Dendritic cell treated with granulocyte-macrophage colony-stimulating factor and Interleukin-4, amounts not matched to agents 40 ng/mL and 50 ng/mL, for 4 days (primary cell): ENCODE measurements around the gene KLK12.

Source experiments
- H3K27ac Mint-ChIP-seq: one replicate; pipeline ENCODE4 v1.8.0; 2022; ENCODE audit warnings: mild to moderate bottlenecking, mixed read lengths
- H3K27me3 Mint-ChIP-seq: one replicate; pipeline ENCODE4 v1.8.0; 2022; ENCODE audit warnings: mild to moderate bottlenecking, mixed read lengths
- H3K36me3 Mint-ChIP-seq: one replicate; pipeline ENCODE4 v1.8.0; 2022; ENCODE audit warnings: low read depth, mixed read lengths
- H3K4me1 Mint-ChIP-seq: one replicate; pipeline ENCODE4 v1.8.0; 2022; ENCODE audit warnings: low read depth, mixed read lengths
- H3K4me3 Mint-ChIP-seq: one replicate; pipeline ENCODE4 v1.8.0; 2022; ENCODE audit warnings: mild to moderate bottlenecking, moderate library complexity, mixed read lengths
- H3K9me3 Mint-ChIP-seq: one replicate; pipeline ENCODE4 v1.8.0; 2022; ENCODE audit warnings: mixed read lengths
- intact Hi-C: fragments of 100-400 bp; cut with micrococcal nuclease; formaldehyde crosslinking; loops from one replicate; pipeline ENCODE4 v1.15.0; 2022

The KLK12 gene

GRCh38 chr19:51030631-51031030 is 4.2 kb downstream of the KLK12 start:
- no peak overlapping the region for H3K27ac Mint-ChIP-seq
- intact Hi-C loops = no loop called here
- H3K4me3 Mint-ChIP-seq = no peak overlapping the region
- H3K36me3 Mint-ChIP-seq = no peaks in the 10 kb centered on the region
- no peaks in the 10 kb centered on the region for H3K9me3 Mint-ChIP-seq
- peaks cover 34% of the 10 kb centered on the region for H3K27me3 Mint-ChIP-seq
- H3K4me1 Mint-ChIP-seq = no peaks in the 10 kb centered on the region

GRCh38 chr19:51029718-51030117 is 5.1 kb downstream of the KLK12 start:
- Mint-ChIP-seq H3K4me3 (no peak overlapping the region), H3K9me3 (no peaks in the 10 kb centered on the region), H3K36me3 (no peaks in the 10 kb centered on the region), H3K27ac (no peak overlapping the region), H3K4me1 (no peaks in the 10 kb centered on the region), H3K27me3 (peaks cover 29% of the 10 kb centered on the region)
- intact Hi-C loops = no loop called here

- H3K27ac Mint-ChIP-seq = no peak overlapping the region
- no peak overlapping the region for H3K4me3 Mint-ChIP-seq
- H3K4me1 Mint-ChIP-seq = no peaks in the 10 kb centered on the region
Observed at GRCh38 chr19:51027873-51028272, 6.9 kb downstream of the KLK12 start.

GRCh38 chr19:51027126-51027806 is 7.5 kb downstream of the KLK12 start:
- intact Hi-C loops = no loop called here
- peaks cover 40% of the 10 kb centered on the region for H3K27me3 Mint-ChIP-seq
- H3K4me3 Mint-ChIP-seq = no peak overlapping the region
- no peaks in the 10 kb centered on the region for H3K4me1 Mint-ChIP-seq
- H3K9me3 Mint-ChIP-seq = no peaks in the 10 kb centered on the region
- no peak overlapping the region for H3K27ac Mint-ChIP-seq
- H3K36me3 Mint-ChIP-seq = no peaks in the 10 kb centered on the region

More at GRCh38 chr19:51027873-51028272, 6.9 kb downstream of the KLK12 start:
- intact Hi-C loops = no loop called here
- H3K36me3 Mint-ChIP-seq = no peaks in the 10 kb centered on the region
- H3K27me3 Mint-ChIP-seq = peaks cover 34% of the 10 kb centered on the region
- H3K9me3 Mint-ChIP-seq = no peaks in the 10 kb centered on the region

GRCh38 chr19:51026554-51026831 is 8.3 kb downstream of the KLK12 start, which contains the start of gene KLK11:
KLK11 (minus strand) TSS chr19:51026616; CDS start chr19:51025631, 985 bp downstream.
- Mint-ChIP-seq H3K27ac (no peak within 1 kb of the TSS), H3K4me1 (no peaks in the 10 kb centered on the region), H3K36me3 (no peaks in the 10 kb centered on the region), H3K9me3 (no peaks in the 10 kb centered on the region), H3K27me3 (peaks cover 40% of the 10 kb centered on the region), H3K4me3 (no peak within 1 kb of the TSS)
- intact Hi-C loops = no loop called here

GRCh38 chr19:51025809-51026553 is 8.8 kb downstream of the KLK12 start:
- H3K4me3 Mint-ChIP-seq = no peak overlapping the region
- no peaks in the 10 kb centered on the region for H3K4me1 Mint-ChIP-seq
- H3K27me3 Mint-ChIP-seq = peaks cover 39% of the 10 kb centered on the region
- no peaks in the 10 kb centered on the region for H3K36me3 Mint-ChIP-seq
- H3K9me3 Mint-ChIP-seq = no peaks in the 10 kb centered on the region
- H3K27ac Mint-ChIP-seq = no peak overlapping the region
- intact Hi-C loops = no loop called here

- Mint-ChIP-seq H3K36me3 (no peaks in the 10 kb centered on the region), H3K4me3 (no peak overlapping the region), H3K9me3 (no peaks in the 10 kb centered on the region), H3K27ac (no peak overlapping the region), H3K27me3 (peaks cover 40% of the 10 kb centered on the region), H3K4me1 (no peaks in the 10 kb centered on the region)
- intact Hi-C loops = no loop called here
Observed at GRCh38 chr19:51025401-51025800, 9.4 kb downstream of the KLK12 start.

- Mint-ChIP-seq H3K36me3 (no peaks in the 10 kb centered on the region), H3K4me1 (peaks cover 5% of the 10 kb centered on the region), H3K27me3 (peaks cover 43% of the 10 kb centered on the region), H3K27ac (no peak overlapping the region), H3K9me3 (no peaks in the 10 kb centered on the region), H3K4me3 (no peak overlapping the region)
- intact Hi-C loops = loop anchor here (5.0 kb wide), 1 partner anchor 142 kb away; no protein-coding TSS in a partner anchor
Observed at GRCh38 chr19:51024924-51025323, 9.9 kb downstream of the KLK12 start.

GRCh38 chr19:51023946-51024345 is 10.9 kb downstream of the KLK12 start:
- H3K4me3 Mint-ChIP-seq = no peak overlapping the region
- peaks cover 8% of the 10 kb centered on the region for H3K4me1 Mint-ChIP-seq
- no peaks in the 10 kb centered on the region for H3K36me3 Mint-ChIP-seq
- H3K9me3 Mint-ChIP-seq = no peaks in the 10 kb centered on the region
- intact Hi-C loops = loop anchor here (5.0 kb wide), 1 partner anchor 143 kb away; no protein-coding TSS in a partner anchor
- no peak overlapping the region for H3K27ac Mint-ChIP-seq
- H3K27me3 Mint-ChIP-seq = peaks cover 53% of the 10 kb centered on the region

GRCh38 chr19:51022526-51022925 is 12.3 kb downstream of the KLK12 start:
- H3K36me3 Mint-ChIP-seq = no peaks in the 10 kb centered on the region

GRCh38 chr19:51020988-51021651 is 13.7 kb downstream of the KLK12 start:
- H3K27ac Mint-ChIP-seq = no peak overlapping the region
- intact Hi-C loops = loop anchor here (2.0 to 5.0 kb wide), 2 partner anchors 74 to 146 kb away; no protein-coding TSS in a partner anchor

More at GRCh38 chr19:51022526-51022925, 12.3 kb downstream of the KLK12 start:
- intact Hi-C loops = loop anchor here (5.0 kb wide), 1 partner anchor 145 kb away; no protein-coding TSS in a partner anchor
- Mint-ChIP-seq H3K27me3 (peaks cover 65% of the 10 kb centered on the region), H3K4me3 (no peak overlapping the region), H3K27ac (no peak overlapping the region), H3K4me1 (peaks cover 18% of the 10 kb centered on the region), H3K9me3 (no peaks in the 10 kb centered on the region)

GRCh38 chr19:51019544-51019925 is 15.3 kb downstream of the KLK12 start, which contains the start of gene KLK10:
KLK10 (minus strand) TSS chr19:51019709; CDS start chr19:51019130, 579 bp downstream.
- H3K36me3 Mint-ChIP-seq = no peaks in the 10 kb centered on the region
- intact Hi-C loops = loop anchor here (5.0 kb wide), 1 partner anchor 92 kb away; no protein-coding TSS in a partner anchor
- H3K9me3 Mint-ChIP-seq = no peaks in the 10 kb centered on the region
- H3K27me3 Mint-ChIP-seq = peaks cover 75% of the 10 kb centered on the region
- H3K27ac Mint-ChIP-seq = no peak within 1 kb of the TSS
- peak within 1 kb of the TSS; percentile 75 for H3K4me3 Mint-ChIP-seq
- H3K4me1 Mint-ChIP-seq = peaks cover 27% of the 10 kb centered on the region

More at GRCh38 chr19:51020988-51021651, 13.7 kb downstream of the KLK12 start:
- no peak overlapping the region for H3K4me3 Mint-ChIP-seq
- no peaks in the 10 kb centered on the region for H3K36me3 Mint-ChIP-seq
- H3K27me3 Mint-ChIP-seq = peaks cover 67% of the 10 kb centered on the region
- peaks cover 27% of the 10 kb centered on the region for H3K4me1 Mint-ChIP-seq
- no peaks in the 10 kb centered on the region for H3K9me3 Mint-ChIP-seq

GRCh38 chr19:51018745-51019543 is 15.9 kb downstream of the KLK12 start:
- Mint-ChIP-seq H3K9me3 (no peaks in the 10 kb centered on the region), H3K27me3 (peaks cover 75% of the 10 kb centered on the region), H3K4me1 (peaks cover 28% of the 10 kb centered on the region), H3K36me3 (no peaks in the 10 kb centered on the region), H3K4me3 (peak overlapping the region; percentile 75), H3K27ac (no peak overlapping the region)
- intact Hi-C loops = loop anchor here (5.0 kb wide), 1 partner anchor 92 kb away; no protein-coding TSS in a partner anchor
